Measurements from ENCODE around the gene WHAMM. TPM values are rescaled to one million over a fixed set of nuclear protein-coding genes. Genes with fewer than 3 reads are reported as not detected.

Gene WHAMM
- total and polyA plus RNA-seq, 2 experiments from 2014 or later: 3.0 to 3.6 TPM

DNA sequence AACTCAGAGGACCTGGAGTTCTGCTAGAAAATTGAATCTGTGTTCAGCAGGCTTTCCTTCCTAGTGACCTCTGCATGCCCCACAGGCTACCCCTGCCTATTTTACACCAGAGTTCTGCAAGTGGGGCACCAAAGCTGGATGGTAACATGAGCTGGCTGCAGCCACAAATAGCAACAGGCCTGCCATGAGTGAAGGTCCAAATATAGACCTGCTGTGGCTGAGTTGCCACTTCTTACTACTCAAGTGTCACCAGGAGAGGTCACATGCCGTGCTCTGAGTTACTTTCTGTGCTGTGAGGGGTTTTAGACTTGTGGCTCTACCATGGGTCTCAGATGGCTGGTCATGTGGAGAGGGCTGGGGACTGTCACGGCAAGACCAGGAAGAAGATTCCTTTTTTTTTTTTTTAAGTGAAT, 3.4 kb upstream of the WHAMM start, which contains the start of gene FSD2:
TSS of gene FSD2 (minus strand) at position 76 of the 413 bp plus-strand sequence. CDS start 18,679 bp downstream, outside the sequence.
- H3K27ac ChIP-seq: no peak within 1 kb of the TSS
- H3K36me3 ChIP-seq (ENCODE audit: low read depth): no peaks in the 10 kb centered on the region
- peaks cover 5% of the 10 kb centered on the region for H3F3A ChIP-seq (ENCODE audit: insufficient read depth)
- no peak within 1 kb of the TSS for H3K9ac ChIP-seq
- H3K79me2 ChIP-seq (ENCODE audit: insufficient read depth): peaks cover 10% of the 10 kb centered on the region
- no peaks in the 10 kb centered on the region for H3K9me2 ChIP-seq (ENCODE audit: insufficient read depth)
- no peaks in the 10 kb centered on the region for H3K27me3 ChIP-seq (replicated peaks; ENCODE audit: insufficient read depth)
- no peak within 1 kb of the TSS for H3K4me2 ChIP-seq (ENCODE audit: unreplicated experiment)
- H4K20me1 ChIP-seq (ENCODE audit: insufficient read depth): no peaks in the 10 kb centered on the region
- in situ Hi-C loops (cut with MboI): no loop called here
- 0 out of 2 replicates have a peak, but pooled peaks cover 3% of the 10 kb centered on the region for H3K4me1 ChIP-seq (ENCODE audit: insufficient read depth)
- 51 to 53% methylated on average over 2 of the region's 2 CpGs for WGBS, 2 experiments (ENCODE audit: low coverage in 1 of 2, low lambda C conversion rate in 2 of 2, missing lambda C conversion rate in 2 of 2)
- TF ChIP-seq EZH2 (IDR thresholded peaks at IDR 0.05; ENCODE audit: insufficient read depth, poor library complexity, severe bottlenecking) (no peak), EZH2phosphoT487 (IDR thresholded peaks at IDR 0.05; ENCODE audit: insufficient read depth, low read depth) (no peak)
- H3K4me3 ChIP-seq: no peak within 1 kb of the TSS
- DNase-seq: no peak
- H3K9me3 ChIP-seq (ENCODE audit: low read depth): no peaks in the 10 kb centered on the region
- no peak within 1 kb of the TSS for H2AFZ ChIP-seq

GRCh38 chr15:82807920-82808633, 1.4 kb upstream of the WHAMM start:
- no peaks in the 10 kb centered on the region for H3K27me3 ChIP-seq (replicated peaks; ENCODE audit: insufficient read depth)
- no peak overlapping the region for H3K4me2 ChIP-seq (ENCODE audit: unreplicated experiment)
- no peak overlapping the region for H3K27ac ChIP-seq
- peaks cover 25% of the 10 kb centered on the region for H3F3A ChIP-seq (ENCODE audit: insufficient read depth)
- peaks cover 31% of the 10 kb centered on the region for H3K79me2 ChIP-seq (ENCODE audit: insufficient read depth)
- H3K9me3 ChIP-seq (ENCODE audit: low read depth): no peaks in the 10 kb centered on the region
- no peak for TF ChIP-seq EZH2 (IDR thresholded peaks at IDR 0.05; ENCODE audit: insufficient read depth, poor library complexity, severe bottlenecking)
- no peak for TF ChIP-seq EZH2phosphoT487 (IDR thresholded peaks at IDR 0.05; ENCODE audit: insufficient read depth, low read depth)
- peaks cover 2% of the 10 kb centered on the region; the same call in 1 of the 2 replicates for H3K36me3 ChIP-seq (ENCODE audit: low read depth)
- H4K20me1 ChIP-seq (ENCODE audit: insufficient read depth): no peaks in the 10 kb centered on the region
- no peak overlapping the region for H3K9ac ChIP-seq
- in situ Hi-C loops (cut with MboI): no loop called here
- H2AFZ ChIP-seq: no peak overlapping the region; the same call in 1 of the 2 replicates
- no peak for DNase-seq
- H3K4me1 ChIP-seq (ENCODE audit: insufficient read depth): 0 out of 2 replicates have a peak, but pooled peaks cover 17% of the 10 kb centered on the region
- no peaks in the 10 kb centered on the region for H3K9me2 ChIP-seq (ENCODE audit: insufficient read depth)
- no peak overlapping the region for H3K4me3 ChIP-seq
- 75 to 82% methylated on average over 10 to 11 of the region's 11 CpGs for WGBS, 2 experiments (ENCODE audit: low coverage in 1 of 2, low lambda C conversion rate in 2 of 2, missing lambda C conversion rate in 2 of 2)

GRCh38 chr15:82808634-82809041, 790 bp upstream of the WHAMM start:
- peaks cover 29% of the 10 kb centered on the region for H3F3A ChIP-seq (ENCODE audit: insufficient read depth)
- H3K27ac ChIP-seq: no peak overlapping the region
- H3K4me2 ChIP-seq (ENCODE audit: unreplicated experiment): peak overlapping the region; percentile 79
- no peak for DNase-seq
- peaks cover 5% of the 10 kb centered on the region; the same call in 1 of the 2 replicates for H3K36me3 ChIP-seq (ENCODE audit: low read depth)
- H3K9ac ChIP-seq: no peak overlapping the region
- peaks cover 36% of the 10 kb centered on the region for H3K79me2 ChIP-seq (ENCODE audit: insufficient read depth)
- in situ Hi-C loops (cut with MboI): no loop called here
- no peaks in the 10 kb centered on the region for H4K20me1 ChIP-seq (ENCODE audit: insufficient read depth)
- no peaks in the 10 kb centered on the region for H3K27me3 ChIP-seq (replicated peaks; ENCODE audit: insufficient read depth)
- H3K4me3 ChIP-seq: no peak overlapping the region
- no peak for TF ChIP-seq EZH2 (IDR thresholded peaks at IDR 0.05; ENCODE audit: insufficient read depth, poor library complexity, severe bottlenecking)
- no peak for TF ChIP-seq EZH2phosphoT487 (IDR thresholded peaks at IDR 0.05; ENCODE audit: insufficient read depth, low read depth)
- H3K9me3 ChIP-seq (ENCODE audit: low read depth): no peaks in the 10 kb centered on the region
- peak overlapping the region; percentile 50; the same call in 1 of the 2 replicates for H2AFZ ChIP-seq
- 61 to 66% methylated on average over 9 of the region's 9 CpGs for WGBS, 2 experiments (ENCODE audit: low coverage in 1 of 2, low lambda C conversion rate in 2 of 2, missing lambda C conversion rate in 2 of 2)
- H3K9me2 ChIP-seq (ENCODE audit: insufficient read depth): no peaks in the 10 kb centered on the region
- 0 out of 2 replicates have a peak, but pooled peaks cover 20% of the 10 kb centered on the region for H3K4me1 ChIP-seq (ENCODE audit: insufficient read depth)

DNA sequence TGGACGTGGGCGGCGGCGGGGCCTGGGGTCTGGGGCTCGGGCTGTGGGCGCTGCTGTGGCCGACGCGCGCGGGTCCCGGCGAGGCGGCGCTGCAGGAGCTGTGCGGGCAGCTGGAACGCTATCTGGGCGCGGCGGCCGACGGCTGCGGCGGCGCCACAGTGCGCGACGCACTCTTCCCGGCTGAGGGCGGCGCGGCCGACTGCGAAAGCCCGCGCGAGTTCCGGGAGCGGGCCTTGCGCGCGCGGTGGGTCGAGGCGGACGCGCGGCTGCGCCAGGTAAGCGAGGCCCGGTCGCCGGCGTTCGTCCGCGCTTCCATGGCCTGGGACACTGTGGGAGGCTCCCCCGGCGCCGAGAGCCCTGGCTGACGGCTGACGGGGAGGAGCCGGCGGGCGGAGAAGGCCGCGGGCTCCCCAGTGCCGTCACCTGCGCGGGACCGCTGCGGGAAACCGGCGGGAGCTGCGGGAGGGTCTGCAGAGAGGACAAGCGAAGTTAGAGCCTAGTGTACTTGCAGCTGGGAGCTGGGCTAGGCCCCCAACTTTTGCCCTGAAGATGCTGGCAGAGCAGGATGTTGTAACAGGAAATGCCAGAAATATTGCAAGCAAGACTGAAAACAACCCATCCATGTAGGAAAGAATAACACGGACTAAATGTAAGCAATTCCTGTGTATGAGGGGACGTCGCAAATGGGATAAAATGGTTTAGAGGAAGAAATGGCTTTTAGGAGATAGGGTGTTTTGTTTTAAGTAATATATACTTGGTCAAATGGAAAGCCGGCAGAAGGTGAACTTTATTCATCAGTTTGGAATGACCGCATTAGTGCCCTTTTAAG, 847 bp downstream of the WHAMM start:
- 0 out of 2 replicates have a peak, but pooled peaks cover 20% of the 10 kb centered on the region for H3K4me1 ChIP-seq (ENCODE audit: insufficient read depth)
- no peaks in the 10 kb centered on the region for H3K9me2 ChIP-seq (ENCODE audit: insufficient read depth)
- peak overlapping the region; percentile 97 for H3K9ac ChIP-seq
- peak overlapping the region; percentile 79 for H2AFZ ChIP-seq
- H4K20me1 ChIP-seq (ENCODE audit: insufficient read depth): no peaks in the 10 kb centered on the region
- H3K27ac ChIP-seq: peak overlapping the region; percentile 95
- peaks cover 16% of the 10 kb centered on the region; the same call in 1 of the 2 replicates for H3K36me3 ChIP-seq (ENCODE audit: low read depth)
- peaks cover 52% of the 10 kb centered on the region for H3K79me2 ChIP-seq (ENCODE audit: insufficient read depth)
- H3K4me2 ChIP-seq (ENCODE audit: unreplicated experiment): peak overlapping the region; percentile 89
- in situ Hi-C loops (cut with MboI): no loop called here
- H3K4me3 ChIP-seq: peak overlapping the region; percentile 91
- no peak for TF ChIP-seq EZH2 (IDR thresholded peaks at IDR 0.05; ENCODE audit: insufficient read depth, poor library complexity, severe bottlenecking)
- 1% methylated on average over 48 to 53 of the region's 81 CpGs for WGBS, 2 experiments (ENCODE audit: low coverage in 1 of 2, low lambda C conversion rate in 2 of 2, missing lambda C conversion rate in 2 of 2)
- H3K9me3 ChIP-seq (ENCODE audit: low read depth): no peaks in the 10 kb centered on the region
- peak; percentile 74 for DNase-seq
- no peaks in the 10 kb centered on the region for H3K27me3 ChIP-seq (replicated peaks; ENCODE audit: insufficient read depth)
- peaks cover 29% of the 10 kb centered on the region for H3F3A ChIP-seq (ENCODE audit: insufficient read depth)
